H9 (cell line): Measurements from ENCODE around the gene SPTA1. TPM values are rescaled to one million over a fixed set of nuclear protein-coding genes. Genes with fewer than 3 reads are reported as not detected.

ENCODE experiments used
- DNase-seq: peaks from one replicate; pipeline ENCODE4 v3.0.0-alpha.2; 2017
- H2AFZ ChIP-seq: one replicate; pipeline ENCODE4 v1.6.1; 2013; ENCODE audit warnings: mild to moderate bottlenecking, low read length, control low read depth, moderate library complexity
- H2AK5ac ChIP-seq: 2 replicates; pipeline ENCODE4 v1.6.1; 2013; ENCODE audit warnings: low read length, control low read depth, mixed read lengths; ENCODE audit not compliant: insufficient read length
- H2BK120ac ChIP-seq: one replicate; pipeline ENCODE4 v1.6.1; 2013; ENCODE audit warnings: low read depth, mild to moderate bottlenecking, low read length, control low read depth, inconsistent platforms; ENCODE audit not compliant: poor library complexity, severe bottlenecking
- H2BK12ac ChIP-seq: 2 replicates; pipeline ENCODE4 v1.6.1; 2013; ENCODE audit warnings: low read length, control low read depth, mixed read lengths, low read depth; ENCODE audit not compliant: insufficient read length
- H2BK15ac ChIP-seq: 2 replicates; pipeline ENCODE4 v1.6.1; 2013; ENCODE audit warnings: low read depth, low read length, control low read depth
- H2BK20ac ChIP-seq: one replicate; pipeline ENCODE4 v1.6.1; 2013; ENCODE audit warnings: low read depth, mild to moderate bottlenecking, low read length, control low read depth, inconsistent platforms; ENCODE audit not compliant: poor library complexity, severe bottlenecking
- H2BK5ac ChIP-seq: 2 replicates; pipeline ENCODE4 v1.6.1; 2013; ENCODE audit warnings: low read length, control low read depth, mixed read lengths; ENCODE audit not compliant: insufficient read length
- H3K14ac ChIP-seq: 2 replicates; pipeline ENCODE4 v1.6.1; 2013; ENCODE audit warnings: low read length, control low read depth; ENCODE audit not compliant: insufficient read depth
- H3K18ac ChIP-seq: 2 replicates; pipeline ENCODE4 v1.6.1; 2013; ENCODE audit warnings: low read depth, mild to moderate bottlenecking, mixed read lengths, low read length, control low read depth; ENCODE audit not compliant: insufficient read length
- H3K23ac ChIP-seq: 2 replicates; pipeline ENCODE4 v1.6.1; 2013; ENCODE audit warnings: low read length, control low read depth, mixed read lengths, low read depth; ENCODE audit not compliant: insufficient read length
- H3K23me2 ChIP-seq: 2 replicates; pipeline ENCODE4 v1.6.1; 2013; ENCODE audit warnings: low read depth, mild to moderate bottlenecking, mixed read lengths, low read length, control low read depth; ENCODE audit not compliant: insufficient read length, poor library complexity, severe bottlenecking
- H3K27ac ChIP-seq: 2 replicates; pipeline ENCODE4 v1.5.1; 2013; ENCODE audit warnings: low read length, control low read depth, mixed read lengths, low read depth; ENCODE audit not compliant: insufficient read length
- H3K27me3 ChIP-seq: 2 replicates; pipeline ENCODE4 v1.6.1; 2013; ENCODE audit warnings: low read length, control low read depth, inconsistent platforms; ENCODE audit not compliant: insufficient read depth
- H3K4ac ChIP-seq: 2 replicates; pipeline ENCODE4 v1.6.1; 2013; ENCODE audit warnings: low read depth, mild to moderate bottlenecking, control low read depth, inconsistent platforms, low read length, moderate library complexity
- H3K4me1 ChIP-seq: 2 replicates; pipeline ENCODE4 v1.6.1; 2013; ENCODE audit warnings: low read length, control low read depth, inconsistent platforms; ENCODE audit not compliant: insufficient read depth
- H3K4me2 ChIP-seq: 2 replicates; pipeline ENCODE4 v1.6.1; 2013; ENCODE audit warnings: low read length, control low read depth, mixed read lengths; ENCODE audit not compliant: insufficient read length, insufficient read depth
- H3K56ac ChIP-seq: 2 replicates; pipeline ENCODE4 v1.6.1; 2013; ENCODE audit warnings: low read depth, mild to moderate bottlenecking, mixed read lengths, low read length, control low read depth; ENCODE audit not compliant: insufficient read length
- H3K79me1 ChIP-seq: 2 replicates; pipeline ENCODE4 v1.6.1; 2013; ENCODE audit warnings: low read depth, mild to moderate bottlenecking, moderate library complexity, low read length, control low read depth, inconsistent platforms; ENCODE audit not compliant: insufficient read depth, poor library complexity, severe bottlenecking
- H3K79me2 ChIP-seq: 2 replicates; pipeline ENCODE4 v1.6.1; 2013; ENCODE audit warnings: low read length, control low read depth, inconsistent platforms; ENCODE audit not compliant: insufficient read depth
- H3K9ac ChIP-seq: 2 replicates; pipeline ENCODE4 v1.6.1; 2013; ENCODE audit warnings: low read length, control low read depth, mixed read lengths; ENCODE audit not compliant: insufficient read length; ENCODE audit errors: extremely low read depth
- H3K9me3 ChIP-seq: one replicate; pipeline ENCODE4 v1.6.1; 2013; ENCODE audit warnings: low read depth, low read length, inconsistent platforms; ENCODE audit not compliant: control insufficient read depth
- H3T11ph ChIP-seq: one replicate; pipeline ENCODE4 v1.6.1; 2013; ENCODE audit warnings: mild to moderate bottlenecking, low read length, control low read depth, inconsistent platforms
- H4K20me1 ChIP-seq: one replicate; pipeline ENCODE4 v1.6.1; 2013; ENCODE audit not compliant: control insufficient read depth, insufficient read length, insufficient read depth
- H4K5ac ChIP-seq: 2 replicates; pipeline ENCODE4 v1.6.1; 2013; ENCODE audit warnings: low read depth, mild to moderate bottlenecking, mixed read lengths, low read length, control low read depth; ENCODE audit not compliant: insufficient read length
- H4K8ac ChIP-seq: replicated peaks from 2 replicates; pipeline ENCODE4 v1.6.1; 2013; ENCODE audit warnings: low read length, control low read depth, mixed read lengths, low read depth; ENCODE audit not compliant: insufficient read length
- H4K91ac ChIP-seq: 2 replicates; pipeline ENCODE4 v1.6.1; 2013; ENCODE audit warnings: low read depth, mild to moderate bottlenecking, moderate library complexity, mixed read lengths, low read length, control low read depth; ENCODE audit not compliant: insufficient read length
- H3K27ac Mint-ChIP-seq, 3 experiments: 2 replicates in 2 of 3; 3 replicates in 1 of 3; pipeline ENCODE4 v1.8.0; 2020 to 2021; ENCODE audit warnings: mixed read lengths in 3 of 3, mild to moderate bottlenecking in 1 of 3, moderate library complexity in 1 of 3
- H3K27me3 Mint-ChIP-seq: 2 replicates; pipeline ENCODE4 v1.8.0; 2021; ENCODE audit warnings: low read depth, mild to moderate bottlenecking, moderate library complexity, mixed read lengths
- H3K36me3 Mint-ChIP-seq, 3 experiments: 2 replicates in 2 of 3; 3 replicates in 1 of 3; pipeline ENCODE4 v1.8.0; 2020 to 2021; ENCODE audit warnings: low read depth in 3 of 3, mixed read lengths in 3 of 3; ENCODE audit not compliant: insufficient read depth in 1 of 3
- H3K4me1 Mint-ChIP-seq, 2 experiments: 2 replicates each; pipeline ENCODE4 v1.8.0; 2020; ENCODE audit warnings: mixed read lengths in 2 of 2
- H3K4me3 Mint-ChIP-seq, 2 experiments: 2 replicates in 1 of 2; 3 replicates in 1 of 2; pipeline ENCODE4 v1.8.0; 2020 to 2021; ENCODE audit warnings: mild to moderate bottlenecking in 2 of 2, mixed read lengths in 2 of 2, moderate library complexity in 1 of 2
- H3K9me3 Mint-ChIP-seq, 2 experiments: 2 replicates in 1 of 2; 3 replicates in 1 of 2; pipeline ENCODE4 v1.8.0; 2020; ENCODE audit warnings: mild to moderate bottlenecking in 2 of 2, mixed read lengths in 2 of 2, moderate library complexity in 1 of 2
- CTCF ChIP-seq: fragments of 200-600 bp; sonication (generic); conservative IDR thresholded peaks from 3 replicates; pipeline ENCODE4 v1.8.0; 2021; ENCODE audit warnings: antibody characterized with exemption, mild to moderate bottlenecking
- WGBS: extraction: QIAGEN DNeasy Blood & Tissue Kit; methylation state at CpG from one replicate; pipeline ENCODE4 v1.1.7; 2013; ENCODE audit warnings: missing lambda C conversion rate, low lambda C conversion rate, mixed read lengths; ENCODE audit not compliant: insufficient read length; ENCODE audit errors: extremely low coverage; 5-methylcytosine and 5-hydroxymethylcytosine counted together
- total RNA-seq: library from RNA; stranded (reverse); gene quantifications from 2 replicates; pipeline ENCODE4 v1.2.1, GENCODE V29; 2021

Gene SPTA1
- total RNA-seq, 1 experiment from 2014 or later, result not detected

- Histone ChIP-seq H2AFZ (no peak overlapping the region), H3K14ac (no peak overlapping the region), H3K56ac (no peak overlapping the region), H2AK5ac (no peak overlapping the region), H3K9ac (no peak overlapping the region), H3K4me1 (0 out of 2 replicates have a peak, but pooled peaks cover 2% of the 10 kb centered on the region), H2BK15ac (no peak overlapping the region), H3K27ac (no peak overlapping the region), H3K27me3 (no peaks in the 10 kb centered on the region), H3K9me3 (no peaks in the 10 kb centered on the region), H3K4me2 (no peak overlapping the region), H2BK12ac (no peak overlapping the region), H3K4ac (no peak overlapping the region), H3K23me2 (no peaks in the 10 kb centered on the region), H2BK20ac (no peak overlapping the region), H2BK120ac (no peak overlapping the region), H3K18ac (no peak overlapping the region), H4K91ac (no peak overlapping the region), H3K79me1 (no peaks in the 10 kb centered on the region), H3T11ph (no peak overlapping the region), H3K79me2 (no peaks in the 10 kb centered on the region), H4K5ac (no peak overlapping the region), H2BK5ac (no peak overlapping the region), H4K8ac (no peak overlapping the region), H3K23ac (no peak overlapping the region), H4K20me1 (no peaks in the 10 kb centered on the region)
- DNase-seq, result no peak
- Mint-ChIP-seq H3K4me3 (no peak overlapping the region), H3K4me1 (peaks cover 0 to 3% of the 10 kb centered on the region in 2 experiments; a peak in 1 of 4 replicates), H3K27me3 (no peaks in the 10 kb centered on the region), H3K27ac (no peak overlapping the region), H3K36me3 (no peaks in the 10 kb centered on the region; a peak in 1 of 7 replicates), H3K9me3 (no peaks in the 10 kb centered on the region)
- TF ChIP-seq CTCF, result no peak
- no CpG with 5 or more reads among the region's 1 CpG for WGBS
Observed at GRCh38 chr1:158607296-158607695, 79.2 kb downstream of the SPTA1 start.
